ENCODE measurements around the gene KCTD1. TPM values are rescaled to one million over a fixed set of nuclear protein-coding genes. Genes with fewer than 3 reads are reported as not detected.
"Not testable (repeated sequence)": the region's sequence is repeated elsewhere in the genome, so short reads cannot be mapped to it uniquely, and the experiment has no call there.

The KCTD1 gene
- total and polyA plus RNA-seq, 10 of the 15 experiments (the other 5 are each of a cell fraction or from before 2014, with no cell fraction given): 1.5 to 13.4 (median 5.5) TPM

- H3K36me3 ChIP-seq (ENCODE audit: control insufficient read depth in 2 of 2, insufficient read depth in 2 of 2, low read length in 1 of 2); H3K79me2 ChIP-seq (ENCODE audit: control insufficient read depth, insufficient read depth, low read length); H3K27ac ChIP-seq (ENCODE audit: control insufficient read depth, insufficient read depth); H3K4me3 ChIP-seq; H2AFZ ChIP-seq (ENCODE audit: control insufficient read depth, low read depth, low read length); H3K4me2 ChIP-seq (ENCODE audit: control insufficient read depth, insufficient read depth); BruUV-seq (replicated peaks); intact Hi-C loops (cut with micrococcal nuclease; ENCODE audit: unreplicated experiment); DNase-seq (ENCODE audit: low read depth, low spot score); POLR2A ChIA-PET; H4K20me1 ChIP-seq (ENCODE audit: control insufficient read depth, insufficient read depth); H3K9me3 ChIP-seq (replicated peaks; ENCODE audit: control insufficient read depth, insufficient read depth, low read length); FAIRE-seq; ATAC-seq; H3K27me3 ChIP-seq (replicated peaks in 1 of 2; ENCODE audit: control insufficient read depth in 2 of 2, insufficient read depth in 2 of 2, low read length in 1 of 2); H3K9ac ChIP-seq (ENCODE audit: control insufficient read depth, insufficient read depth, low read length); in situ Hi-C loops (cut with MboI): not testable (repeated sequence)
- 69% methylated on average over 3 of the region's 3 CpGs for WGBS (ENCODE audit: insufficient coverage, insufficient replicate concordance, low lambda C conversion rate, missing lambda C conversion rate)
- ChIA-PET CTCF (interaction anchor here (1.3 to 3.8 kb wide), 3 partner anchors 19 to 54 kb away, joined by 3 to 12 read pairs (median 11); no protein-coding TSS in a partner anchor), SMC1A (ENCODE audit: uncharacterized antibody, unreplicated experiment) (interaction anchor here (0.9 to 3.0 kb wide), 5 partner anchors 11 to 103 kb away, joined by 3 to 23 read pairs (median 4); no protein-coding TSS in a partner anchor), RAD21 (ENCODE audit: unreplicated experiment) (interaction anchor here (1.7 to 3.7 kb wide), 2 partner anchors 12 to 49 kb away, joined by 12 read pairs; no protein-coding TSS in a partner anchor)
- H3K4me1 ChIP-seq (ENCODE audit: control insufficient read depth, insufficient read depth, low read length): peaks cover 13% of the 10 kb centered on the region
Measured at GRCh38 chr18:26437634-26438033, 110.7 kb downstream of the KCTD1 start.

GRCh38 chr18:26436176-26437051 is 111.9 kb downstream of the KCTD1 start:
- Histone ChIP-seq H3K9ac (ENCODE audit: control insufficient read depth, insufficient read depth, low read length) (no peak overlapping the region), H3K27me3 (replicated peaks in 1 of 2; ENCODE audit: control insufficient read depth in 2 of 2, insufficient read depth in 2 of 2, low read length in 1 of 2) (no peaks in the 10 kb centered on the region), H4K20me1 (ENCODE audit: control insufficient read depth, insufficient read depth) (no peaks in the 10 kb centered on the region), H3K4me2 (ENCODE audit: control insufficient read depth, insufficient read depth) (no peak overlapping the region), H3K4me3 (no peak overlapping the region), H3K27ac (ENCODE audit: control insufficient read depth, insufficient read depth) (no peak overlapping the region), H2AFZ (ENCODE audit: control insufficient read depth, low read depth, low read length) (no peak overlapping the region), H3K9me3 (replicated peaks; ENCODE audit: control insufficient read depth, insufficient read depth, low read length) (no peaks in the 10 kb centered on the region), H3K4me1 (ENCODE audit: control insufficient read depth, insufficient read depth, low read length) (peaks cover 13% of the 10 kb centered on the region), H3K36me3 (ENCODE audit: control insufficient read depth in 2 of 2, insufficient read depth in 2 of 2, low read length in 1 of 2) (no peaks in the 10 kb centered on the region), H3K79me2 (ENCODE audit: control insufficient read depth, insufficient read depth, low read length) (no peaks in the 10 kb centered on the region)
- RAD21 ChIA-PET (ENCODE audit: unreplicated experiment): no interaction called here
- SMC1A ChIA-PET (ENCODE audit: uncharacterized antibody, unreplicated experiment): interaction anchor here (1.2 to 1.8 kb wide), 3 partner anchors 8 to 105 kb away, joined by 3 to 7 read pairs (median 3); no protein-coding TSS in a partner anchor
- no peak for FAIRE-seq
- ATAC-seq: no peak
- in situ Hi-C loops (cut with MboI) (no loop called here), intact Hi-C loops (cut with micrococcal nuclease; ENCODE audit: unreplicated experiment) (no loop called here)
- BruUV-seq (replicated peaks): no TSS peak
- 72% methylated on average over 11 of the region's 11 CpGs for WGBS (ENCODE audit: insufficient coverage, insufficient replicate concordance, low lambda C conversion rate, missing lambda C conversion rate)
- DNase-seq (ENCODE audit: low read depth, low spot score): no peak
- CTCF ChIA-PET: no interaction called here
- POLR2A ChIA-PET: no interaction called here
- no peak for TF ChIP-seq JUNB (IDR thresholded peaks at IDR 0.05)
- no peak for TF ChIP-seq TAF1 (IDR thresholded peaks at IDR 0.05; ENCODE audit: borderline replicate concordance, low read depth, low read length)
- no peak for TF ChIP-seq RELA (IDR thresholded peaks at IDR 0.05; ENCODE audit: borderline replicate concordance, partially characterized antibody)
- no peak for TF ChIP-seq BCL3 (IDR thresholded peaks at IDR 0.05; ENCODE audit: borderline replicate concordance, insufficient read depth, low read depth, low read length, poor library complexity, severe bottlenecking)
- no peak for TF ChIP-seq SP1 (IDR thresholded peaks at IDR 0.05; ENCODE audit: low read depth, low read length)
- no peak for TF ChIP-seq KLF5 (IDR thresholded peaks at IDR 0.05; ENCODE audit: partially characterized antibody)
- TF ChIP-seq STAT3 (IDR thresholded peaks at IDR 0.05; ENCODE audit: low read depth, low read length): no peak
- no peak for TF ChIP-seq NFYB (IDR thresholded peaks at IDR 0.05; ENCODE audit: insufficient read depth, low read depth, low read length)
- no peak for TF ChIP-seq FOXK2 (IDR thresholded peaks at IDR 0.05)
- TF ChIP-seq ZNF24 (IDR thresholded peaks at IDR 0.05): no peak
- no peak for TF ChIP-seq EZH2 (IDR thresholded peaks at IDR 0.05; ENCODE audit: borderline replicate concordance, control insufficient read depth, low read depth, low read length)
- no peak for TF ChIP-seq MLLT1 (IDR thresholded peaks at IDR 0.05)
